GM12873 (cell line): ENCODE results near the gene IGF1R.

Source experiments
- CTCF ChIP-seq: IDR thresholded peaks from 2 replicates; pipeline ENCODE4 v1.5.1; 2012; ENCODE audit warnings: low read depth, mild to moderate bottlenecking, moderate library complexity, low read length, control low read depth; ENCODE audit not compliant: insufficient read depth; ENCODE audit errors: missing control alignments

The IGF1R gene

DNA sequence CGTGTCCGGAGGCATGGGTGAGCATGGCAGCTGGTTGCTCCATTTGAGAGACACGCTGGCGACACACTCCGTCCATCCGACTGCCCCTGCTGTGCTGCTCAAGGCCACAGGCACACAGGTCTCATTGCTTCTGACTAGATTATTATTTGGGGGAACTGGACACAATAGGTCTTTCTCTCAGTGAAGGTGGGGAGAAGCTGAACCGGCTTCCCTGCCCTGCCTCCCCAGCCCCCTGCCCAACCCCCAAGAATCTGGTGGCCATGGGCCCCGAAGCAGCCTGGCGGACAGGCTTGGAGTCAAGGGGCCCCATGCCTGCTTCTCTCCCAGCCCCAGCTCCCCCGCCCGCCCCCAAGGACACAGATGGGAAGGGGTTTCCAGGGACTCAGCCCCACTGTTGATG lies 309.7 kb downstream of the IGF1R start:
- TF ChIP-seq CTCF = no peak

DNA sequence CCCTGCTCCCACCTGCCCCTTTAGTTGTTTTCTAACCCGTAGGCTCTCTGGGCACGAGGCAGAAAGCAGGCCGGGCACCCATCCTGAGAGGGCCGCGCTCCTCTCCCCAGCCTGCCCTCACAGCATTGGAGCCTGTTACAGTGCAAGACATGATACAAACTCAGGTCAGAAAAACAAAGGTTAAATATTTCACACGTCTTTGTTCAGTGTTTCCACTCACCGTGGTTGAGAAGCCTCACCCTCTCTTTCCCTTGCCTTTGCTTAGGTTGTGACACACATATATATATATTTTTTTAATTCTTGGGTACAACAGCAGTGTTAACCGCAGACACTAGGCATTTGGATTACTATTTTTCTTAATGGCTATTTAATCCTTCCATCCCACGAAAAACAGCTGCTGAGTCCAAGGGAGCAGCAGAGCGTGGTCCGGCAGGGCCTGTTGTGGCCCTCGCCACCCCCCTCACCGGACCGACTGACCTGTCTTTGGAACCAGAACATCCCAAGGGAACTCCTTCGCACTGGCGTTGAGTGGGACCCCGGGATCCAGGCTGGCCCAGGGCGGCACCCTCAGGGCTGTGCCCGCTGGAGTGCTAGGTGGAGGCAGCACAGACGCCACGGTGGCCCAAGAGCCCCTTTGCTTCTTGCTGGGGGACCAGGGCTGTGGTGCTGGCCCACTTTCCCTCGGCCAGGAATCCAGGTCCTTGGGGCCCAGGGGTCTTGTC lies 310.7 kb downstream of the IGF1R start:
- TF ChIP-seq CTCF = no peak

DNA sequence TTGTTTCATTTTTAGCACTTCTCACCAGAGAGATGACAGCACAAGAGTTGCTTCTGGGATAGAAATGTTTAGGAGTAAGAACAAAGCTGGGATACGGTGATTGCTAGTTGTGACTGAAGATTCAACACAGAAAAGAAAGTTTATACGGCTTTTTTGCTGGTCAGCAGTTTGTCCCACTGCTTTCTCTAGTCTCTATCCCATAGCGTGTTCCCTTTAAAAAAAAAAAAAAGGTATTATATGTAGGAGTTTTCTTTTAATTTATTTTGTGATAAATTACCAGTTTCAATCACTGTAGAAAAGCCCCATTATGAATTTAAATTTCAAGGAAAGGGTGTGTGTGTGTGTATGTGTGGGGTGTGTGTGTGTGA lies 311.3 kb downstream of the IGF1R start:
- no peak for TF ChIP-seq CTCF

DNA sequence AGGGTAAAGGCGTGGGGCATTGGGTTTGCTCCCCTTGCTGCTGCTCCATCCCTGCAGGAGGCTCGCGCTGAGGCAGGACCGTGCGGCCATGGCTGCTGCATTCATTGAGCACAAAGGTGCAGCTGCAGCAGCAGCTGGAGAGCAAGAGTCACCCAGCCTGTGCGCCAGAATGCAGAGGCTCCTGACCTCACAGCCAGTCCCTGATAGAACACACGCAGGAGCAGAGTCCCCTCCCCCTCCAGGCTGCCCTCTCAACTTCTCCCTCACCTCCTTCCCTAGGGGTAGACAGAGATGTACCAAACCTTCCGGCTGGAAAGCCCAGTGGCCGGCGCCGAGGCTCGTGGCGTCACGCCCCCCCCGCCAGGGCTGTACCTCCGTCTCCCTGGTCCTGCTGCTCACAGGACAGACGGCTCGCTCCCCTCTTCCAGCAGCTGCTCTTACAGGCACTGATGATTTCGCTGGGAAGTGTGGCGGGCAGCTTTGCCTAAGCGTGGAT lies 312.3 kb downstream of the IGF1R start:
- no peak for TF ChIP-seq CTCF

- TF ChIP-seq CTCF = no peak
These were observed 315.1 kb downstream of the IGF1R start for GRCh38 chr15:98963444-98963843.

DNA sequence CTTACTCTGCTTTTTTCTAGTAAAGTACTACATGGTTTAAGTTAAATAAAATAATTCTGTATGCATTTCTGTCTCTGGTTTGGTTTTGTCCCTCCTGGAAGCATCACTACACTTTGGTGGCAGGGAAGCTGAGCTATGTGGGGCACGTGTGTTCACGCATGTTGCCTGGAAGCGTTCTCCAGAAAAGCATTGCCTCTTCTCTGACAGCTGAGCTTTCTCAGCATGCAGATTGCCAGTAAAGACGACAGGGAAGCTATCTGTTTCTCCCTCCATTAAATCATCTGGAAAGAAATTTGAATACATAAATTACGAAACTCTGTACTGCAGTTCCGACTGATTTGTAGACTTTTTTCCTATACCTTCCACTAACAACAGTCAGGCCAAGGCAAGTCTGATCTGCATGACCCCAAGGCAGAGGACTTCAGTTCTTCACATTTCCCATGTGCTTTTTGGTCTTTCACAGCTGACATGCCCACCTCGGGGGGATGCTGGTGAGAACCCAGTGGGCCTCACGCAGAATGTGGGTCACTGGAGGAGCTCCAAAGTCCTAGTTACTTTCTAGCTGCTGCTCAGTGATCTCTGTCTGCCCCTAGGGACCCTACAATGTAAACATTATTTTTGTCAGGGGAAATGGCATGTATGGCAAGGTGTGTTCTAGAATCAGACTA lies 316.3 kb downstream of the IGF1R start:
- TF ChIP-seq CTCF = no peak

GRCh38 chr15:98965597-98965996 lies 317.3 kb downstream of the IGF1R start:
- TF ChIP-seq CTCF = no peak
